GM12801 (cell line): ENCODE measurements around the gene ETV4.

Source experiments
- TF ChIP-seq, protein P1 (sequence below): IDR thresholded peaks from one replicate; pipeline ENCODE4 v1.5.1; 2011; ENCODE audit warnings: control low read depth; ENCODE audit not compliant: insufficient read length; ENCODE audit errors: extremely low read depth

The ETV4 gene

DNA sequence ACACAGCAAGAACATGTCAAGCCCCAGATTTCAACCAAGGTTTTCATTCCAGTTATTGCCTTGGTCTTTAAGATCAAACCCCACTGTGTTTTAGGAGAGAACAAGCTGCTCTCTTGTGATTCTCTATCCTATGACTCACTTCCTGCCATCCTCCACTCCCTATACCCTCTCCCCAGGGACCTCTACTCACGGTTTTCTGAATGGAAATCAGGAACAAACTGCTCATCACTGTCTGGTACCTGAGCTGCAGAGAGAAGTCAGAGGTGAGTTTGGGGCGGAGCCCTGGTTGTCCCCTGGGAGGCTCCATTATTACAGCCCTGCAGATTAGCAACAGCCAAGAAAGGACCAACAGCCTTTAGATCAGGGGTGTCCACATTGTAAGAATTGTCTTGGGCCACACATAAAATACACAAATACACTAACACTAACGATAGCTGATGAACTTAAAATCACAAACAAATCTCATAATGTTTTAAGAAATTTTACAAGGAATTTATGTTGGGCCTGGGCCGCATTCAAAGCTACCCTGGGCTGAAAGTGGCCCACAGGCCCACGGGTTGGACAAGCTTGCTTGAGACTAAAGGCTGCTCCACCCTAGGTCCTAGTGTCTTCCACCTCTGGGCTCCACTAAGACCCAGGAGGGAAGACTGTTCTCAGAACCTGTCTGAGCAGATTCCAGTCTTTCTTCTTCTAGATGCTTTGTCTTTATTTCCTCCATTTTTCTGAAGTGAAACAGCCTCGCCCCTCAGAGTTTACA is 9.7 kb downstream of the ETV4 start:
- TF ChIP-seq, protein P1, sequence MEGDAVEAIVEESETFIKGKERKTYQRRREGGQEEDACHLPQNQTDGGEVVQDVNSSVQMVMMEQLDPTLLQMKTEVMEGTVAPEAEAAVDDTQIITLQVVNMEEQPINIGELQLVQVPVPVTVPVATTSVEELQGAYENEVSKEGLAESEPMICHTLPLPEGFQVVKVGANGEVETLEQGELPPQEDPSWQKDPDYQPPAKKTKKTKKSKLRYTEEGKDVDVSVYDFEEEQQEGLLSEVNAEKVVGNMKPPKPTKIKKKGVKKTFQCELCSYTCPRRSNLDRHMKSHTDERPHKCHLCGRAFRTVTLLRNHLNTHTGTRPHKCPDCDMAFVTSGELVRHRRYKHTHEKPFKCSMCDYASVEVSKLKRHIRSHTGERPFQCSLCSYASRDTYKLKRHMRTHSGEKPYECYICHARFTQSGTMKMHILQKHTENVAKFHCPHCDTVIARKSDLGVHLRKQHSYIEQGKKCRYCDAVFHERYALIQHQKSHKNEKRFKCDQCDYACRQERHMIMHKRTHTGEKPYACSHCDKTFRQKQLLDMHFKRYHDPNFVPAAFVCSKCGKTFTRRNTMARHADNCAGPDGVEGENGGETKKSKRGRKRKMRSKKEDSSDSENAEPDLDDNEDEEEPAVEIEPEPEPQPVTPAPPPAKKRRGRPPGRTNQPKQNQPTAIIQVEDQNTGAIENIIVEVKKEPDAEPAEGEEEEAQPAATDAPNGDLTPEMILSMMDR = no peak

DNA sequence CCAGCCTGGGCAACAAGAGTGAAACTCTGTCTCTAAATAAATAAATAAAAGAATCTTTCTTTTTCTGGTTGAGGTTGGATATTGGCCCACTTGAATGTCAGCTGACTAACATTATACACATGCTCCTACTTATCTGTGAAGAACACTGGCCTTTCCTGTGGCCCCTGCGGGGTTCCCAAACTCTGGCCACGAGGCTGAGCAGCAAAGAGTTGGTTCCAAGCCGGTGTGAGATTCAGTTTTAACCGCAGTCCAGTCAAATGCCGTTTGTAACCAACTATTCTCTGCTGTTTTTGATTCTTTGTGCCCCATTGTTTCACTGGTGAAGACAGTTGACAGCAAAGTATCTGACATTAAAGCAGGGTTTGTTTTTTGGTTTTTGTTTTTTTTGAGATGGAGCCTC is 11.2 kb downstream of the ETV4 start:
- TF ChIP-seq, protein P1 = no peak

DNA sequence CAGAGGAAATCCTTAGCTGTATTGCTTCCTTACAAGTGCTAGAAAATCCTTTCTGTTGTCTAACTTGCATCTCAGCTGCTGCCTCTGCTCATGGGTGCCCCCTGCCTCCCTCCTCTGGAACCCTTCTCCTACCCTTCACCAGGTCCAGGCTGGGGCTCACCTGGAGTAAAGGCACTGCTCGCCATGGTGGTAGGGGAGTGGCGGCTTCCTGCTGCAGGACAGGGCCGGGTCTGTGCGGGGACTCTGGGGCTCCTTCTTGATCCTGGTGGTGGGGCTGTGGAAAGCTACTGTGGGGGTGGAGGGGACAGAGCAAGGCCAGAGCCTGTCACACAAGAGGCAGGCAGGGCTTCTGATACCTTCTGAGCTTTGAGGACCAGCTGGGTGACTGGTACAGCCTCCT is 12.4 kb downstream of the ETV4 start:
- TF ChIP-seq, protein P1 = no peak

DNA sequence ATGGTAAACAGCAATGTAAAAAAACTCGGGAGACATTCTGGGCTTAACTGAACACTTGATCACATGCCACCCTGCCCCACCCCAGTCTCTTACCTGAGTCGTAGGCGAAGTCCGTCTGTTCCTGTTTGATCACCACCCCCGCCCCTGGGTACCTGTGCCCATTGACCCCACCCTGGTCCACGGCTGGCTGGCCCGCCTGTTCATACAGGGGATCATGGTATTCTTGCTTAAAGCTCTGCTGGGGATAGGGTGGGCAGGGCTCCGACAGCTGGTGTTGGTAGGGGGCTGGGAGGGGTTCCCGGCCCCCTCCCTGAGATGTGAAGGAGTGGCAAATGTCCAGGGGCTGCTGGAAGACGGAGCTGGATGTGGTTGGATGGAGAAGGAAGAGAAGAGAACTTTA is 13.6 kb downstream of the ETV4 start:
- TF ChIP-seq, protein P1 = no peak

DNA sequence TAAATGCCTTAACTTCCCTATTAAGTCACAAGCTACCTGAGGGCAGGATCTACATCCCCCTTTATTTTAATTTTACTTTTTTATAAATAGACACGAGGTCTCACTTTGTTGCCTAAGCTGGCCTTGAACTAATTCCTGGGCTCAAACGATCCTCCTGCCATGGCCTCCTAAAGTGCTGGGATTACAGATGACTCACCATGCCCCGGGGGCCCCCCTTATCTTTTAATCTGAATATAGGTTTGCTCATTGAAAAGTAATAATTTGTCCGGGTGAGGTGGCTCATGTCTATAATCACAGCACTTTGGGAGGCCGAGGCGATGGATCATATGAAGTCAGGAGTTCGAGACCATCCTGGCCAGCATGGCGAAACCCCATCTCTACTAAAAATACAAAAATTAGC is 14.2 kb downstream of the ETV4 start:
- TF ChIP-seq, protein P1 = no peak

DNA sequence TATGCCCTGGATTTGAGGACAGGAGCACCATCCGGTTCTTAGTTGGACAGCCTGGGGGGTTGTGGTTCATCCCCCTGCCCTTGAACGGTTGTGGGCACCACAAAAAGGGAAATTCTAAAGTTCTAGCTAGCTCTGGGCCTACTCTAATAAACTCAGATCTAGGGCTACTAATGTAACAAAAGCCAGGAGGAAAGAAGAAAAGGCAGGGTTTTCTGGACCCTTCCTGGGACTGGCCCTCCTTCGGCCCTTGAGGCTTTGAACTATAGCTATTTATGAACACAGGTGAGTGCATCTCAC is 15.1 kb downstream of the ETV4 start:
- TF ChIP-seq, protein P1 = no peak

DNA sequence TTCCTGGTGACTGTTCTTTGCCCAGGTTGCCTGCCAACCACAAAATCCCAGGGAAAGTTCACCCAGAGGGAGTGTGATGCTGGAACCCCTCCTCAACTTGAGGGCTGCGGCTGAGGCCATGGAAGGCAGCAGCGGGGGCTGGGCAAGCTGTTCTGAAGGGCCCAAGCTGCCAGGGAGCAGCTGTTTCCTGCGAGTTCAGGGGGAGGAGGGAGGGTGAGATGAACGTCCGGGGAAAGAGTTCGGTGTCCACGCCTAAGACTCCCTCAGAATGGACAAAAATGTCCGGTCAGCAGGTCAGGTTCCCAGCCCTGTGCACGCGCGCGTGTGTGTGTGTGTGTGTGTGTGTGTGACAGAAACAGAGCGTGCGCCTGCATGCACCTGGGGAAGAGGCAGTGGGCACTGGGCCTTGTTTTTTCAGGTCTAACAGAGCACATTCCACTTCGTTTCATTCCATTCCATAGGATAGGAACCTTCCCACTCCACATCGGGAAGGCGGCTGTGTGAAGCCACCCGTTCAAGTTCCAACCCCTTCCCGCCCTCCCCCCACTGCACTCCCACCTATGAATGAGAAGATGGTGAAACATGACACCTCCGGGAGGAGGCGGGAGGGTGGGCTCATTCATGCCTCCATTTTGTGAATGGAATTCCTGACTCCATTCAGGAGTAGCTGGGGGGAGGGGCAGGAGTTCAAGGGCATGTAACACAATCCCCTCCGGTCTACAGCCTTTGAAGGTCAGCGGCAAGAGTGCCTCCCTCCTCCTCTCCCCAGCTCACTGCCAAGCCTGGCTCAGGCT is 15.7 kb downstream of the ETV4 start:
- TF ChIP-seq, protein P1 = no peak
